Measurements from ENCODE around the gene PLIN4.

- TF ChIP-seq EZH2phosphoT487 (IDR thresholded peaks at IDR 0.05; ENCODE audit: borderline replicate concordance, low read depth, low read length) (no peak), CTCF (conservative IDR thresholded peaks at IDR 0.05; ENCODE audit: low read length) (no peak)
These were observed 32.3 kb upstream of the PLIN4 start for GRCh38 chr19:4550479-4551050.
